Cardiac fibroblast (primary cell): ENCODE data around the gene CLCF1.

Source experiments
- DNase-seq, 2 donors: peaks; one replicate each; pipeline versions ENCODE4 v3.0.0 to v3.0.0-alpha.2; 2010; ENCODE audit warnings: low read depth in 2 of 2
- H3K4me3 ChIP-seq, 2 donors: replicated peaks in 1 of 2; 1 replicate in 1 of 2; 2 replicates in 1 of 2; pipeline ENCODE4 v1.5.1; 2011; ENCODE audit warnings: low read depth in 2 of 2, low read length in 2 of 2, mild to moderate bottlenecking in 2 of 2, moderate library complexity in 1 of 2
- TF ChIP-seq, protein P1 (sequence below): IDR thresholded peaks from one replicate; pipeline ENCODE4 v1.5.1; 2011; ENCODE audit warnings: low read depth, mild to moderate bottlenecking, low read length, inconsistent platforms

CLCF1 gene

DNA sequence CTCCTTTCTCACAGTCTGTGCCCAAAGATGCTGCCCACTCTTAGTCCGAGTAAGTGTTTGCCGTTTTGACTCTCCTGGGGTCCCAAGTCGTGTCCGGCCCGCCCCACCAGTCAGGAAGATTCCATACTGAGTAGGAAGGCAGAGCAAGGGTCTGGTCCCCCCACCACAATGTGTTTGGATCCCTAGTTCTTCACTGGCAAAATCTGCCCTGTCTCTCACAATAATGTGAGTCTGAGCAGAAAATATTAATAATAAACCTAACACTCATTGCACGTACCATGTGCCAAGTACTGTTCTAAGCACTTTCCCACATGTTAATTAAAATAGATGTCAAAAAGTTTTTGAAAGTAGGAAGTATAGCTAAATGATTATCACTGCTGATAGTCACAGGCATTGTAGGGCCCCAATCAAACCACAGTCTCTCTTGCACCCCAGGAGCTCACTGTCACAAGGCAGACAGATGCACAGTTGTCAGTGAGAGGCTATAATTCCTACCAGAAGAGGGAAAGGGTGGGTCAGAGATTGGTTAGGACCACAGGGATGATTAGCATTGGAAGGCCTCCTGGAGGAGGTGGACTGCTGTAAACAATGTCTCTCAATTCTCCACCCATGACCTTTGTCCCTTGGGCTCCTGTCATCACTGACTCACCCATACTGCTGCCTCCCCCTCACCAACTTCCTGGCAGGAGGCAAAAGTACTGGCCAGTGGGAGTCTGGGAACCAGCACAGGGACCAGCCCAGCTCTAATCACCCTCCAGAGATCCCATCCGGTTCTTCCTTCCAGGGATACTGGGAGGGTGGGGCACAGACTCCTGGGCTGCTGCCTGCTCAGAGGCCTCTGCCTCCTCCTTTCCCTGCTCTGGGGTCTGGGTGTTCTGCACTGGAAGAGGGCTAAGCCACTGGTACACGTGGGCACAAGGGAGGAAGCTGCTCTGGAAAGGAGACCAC lies 19.0 kb downstream of the CLCF1 start:
- TF ChIP-seq, protein P1, sequence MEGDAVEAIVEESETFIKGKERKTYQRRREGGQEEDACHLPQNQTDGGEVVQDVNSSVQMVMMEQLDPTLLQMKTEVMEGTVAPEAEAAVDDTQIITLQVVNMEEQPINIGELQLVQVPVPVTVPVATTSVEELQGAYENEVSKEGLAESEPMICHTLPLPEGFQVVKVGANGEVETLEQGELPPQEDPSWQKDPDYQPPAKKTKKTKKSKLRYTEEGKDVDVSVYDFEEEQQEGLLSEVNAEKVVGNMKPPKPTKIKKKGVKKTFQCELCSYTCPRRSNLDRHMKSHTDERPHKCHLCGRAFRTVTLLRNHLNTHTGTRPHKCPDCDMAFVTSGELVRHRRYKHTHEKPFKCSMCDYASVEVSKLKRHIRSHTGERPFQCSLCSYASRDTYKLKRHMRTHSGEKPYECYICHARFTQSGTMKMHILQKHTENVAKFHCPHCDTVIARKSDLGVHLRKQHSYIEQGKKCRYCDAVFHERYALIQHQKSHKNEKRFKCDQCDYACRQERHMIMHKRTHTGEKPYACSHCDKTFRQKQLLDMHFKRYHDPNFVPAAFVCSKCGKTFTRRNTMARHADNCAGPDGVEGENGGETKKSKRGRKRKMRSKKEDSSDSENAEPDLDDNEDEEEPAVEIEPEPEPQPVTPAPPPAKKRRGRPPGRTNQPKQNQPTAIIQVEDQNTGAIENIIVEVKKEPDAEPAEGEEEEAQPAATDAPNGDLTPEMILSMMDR = peak; percentile 22
- H3K4me3 ChIP-seq = peak overlapping the region; percentile 29 to 39
- peak; percentile 96 to 98 for DNase-seq

DNA sequence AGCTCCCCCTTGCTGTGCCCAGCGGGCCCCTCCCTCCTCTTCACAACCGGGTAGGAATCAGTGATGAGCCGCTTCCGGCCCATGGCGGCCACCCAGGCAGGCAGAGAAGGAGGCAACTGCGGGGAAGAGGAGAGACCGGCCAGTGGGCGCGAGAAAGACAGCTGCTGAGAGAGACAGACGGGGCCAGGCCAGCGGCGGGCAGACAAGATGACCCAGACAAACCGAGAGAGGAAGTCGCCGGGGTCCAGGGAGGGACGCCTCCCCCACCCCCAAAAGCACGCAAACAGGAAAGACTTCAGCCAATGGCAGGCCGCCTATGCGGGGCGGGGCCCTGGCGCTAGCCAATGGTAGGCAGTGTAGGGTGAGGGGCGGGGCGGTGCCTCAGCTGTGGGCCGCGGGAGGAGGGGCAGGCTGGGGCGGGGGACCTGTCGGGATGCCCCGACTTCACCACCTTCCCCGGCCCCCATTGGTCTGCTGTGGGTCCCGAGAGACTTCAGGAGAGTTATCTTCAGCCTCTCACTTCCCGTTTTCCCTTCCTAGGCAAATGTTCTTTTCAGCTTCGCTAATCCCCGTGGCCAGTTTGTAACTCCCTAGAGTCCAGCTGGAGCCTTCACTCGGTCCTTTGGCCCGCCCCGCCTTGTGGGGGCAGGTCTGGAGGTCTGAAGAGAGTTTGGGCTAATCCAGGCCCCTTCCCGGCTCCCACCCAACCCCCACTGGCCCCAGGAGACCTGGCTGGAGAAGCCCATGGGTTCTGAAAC lies 19.9 kb downstream of the CLCF1 start, which contains the start of gene POLD4:
Gene POLD4 (minus strand): TSS at position 230 of the 758 bp plus-strand sequence. CDS start 147 bp downstream, at position 83.
- H3K4me3 ChIP-seq = peak within 1 kb of the TSS; percentile 71 to 76
- peak; percentile 98 for DNase-seq
- TF ChIP-seq, protein P1 = no peak

DNA sequence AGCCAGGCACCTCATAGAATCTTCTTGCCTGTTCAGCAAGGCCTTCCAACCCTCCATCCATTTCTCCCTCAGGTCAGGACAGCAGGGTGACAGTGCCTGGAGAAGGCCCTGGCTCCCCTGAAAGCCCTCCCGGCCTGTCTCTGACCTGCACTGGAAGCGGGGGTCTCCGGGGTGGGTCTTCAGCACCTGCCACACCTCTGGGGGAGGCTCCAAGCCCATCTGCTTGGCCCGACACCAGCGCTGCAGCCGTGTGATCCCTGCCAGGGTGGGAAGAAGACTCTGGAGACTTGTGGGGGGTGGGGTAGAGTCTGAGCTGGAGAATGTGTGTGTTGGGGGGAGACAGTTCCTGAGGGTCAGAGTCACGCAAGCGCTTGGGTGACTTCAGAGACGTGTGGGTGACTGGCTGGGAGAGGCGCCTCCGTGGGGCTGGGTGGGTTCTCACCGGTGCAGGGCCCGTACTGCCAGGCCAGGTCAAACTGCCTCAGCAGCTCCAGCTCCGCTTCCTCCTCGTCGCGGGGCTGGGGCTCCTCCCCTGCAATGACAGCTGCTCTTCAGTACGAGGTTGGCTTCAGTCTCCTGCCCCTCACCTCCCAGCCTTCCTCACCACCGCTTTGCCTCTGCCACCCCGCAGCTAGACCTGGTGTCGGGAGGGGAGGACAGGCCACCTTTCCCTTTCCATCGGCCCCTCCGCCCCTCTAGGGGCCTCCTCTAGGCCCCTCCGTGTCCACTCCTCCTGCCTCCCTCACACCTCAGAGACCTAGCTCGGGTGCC lies 20.7 kb downstream of the CLCF1 start:
- peak overlapping the region; percentile 71 to 76 for H3K4me3 ChIP-seq
- TF ChIP-seq, protein P1 = no peak
- DNase-seq = peak in 1 of 2 donors; percentile 41

DNA sequence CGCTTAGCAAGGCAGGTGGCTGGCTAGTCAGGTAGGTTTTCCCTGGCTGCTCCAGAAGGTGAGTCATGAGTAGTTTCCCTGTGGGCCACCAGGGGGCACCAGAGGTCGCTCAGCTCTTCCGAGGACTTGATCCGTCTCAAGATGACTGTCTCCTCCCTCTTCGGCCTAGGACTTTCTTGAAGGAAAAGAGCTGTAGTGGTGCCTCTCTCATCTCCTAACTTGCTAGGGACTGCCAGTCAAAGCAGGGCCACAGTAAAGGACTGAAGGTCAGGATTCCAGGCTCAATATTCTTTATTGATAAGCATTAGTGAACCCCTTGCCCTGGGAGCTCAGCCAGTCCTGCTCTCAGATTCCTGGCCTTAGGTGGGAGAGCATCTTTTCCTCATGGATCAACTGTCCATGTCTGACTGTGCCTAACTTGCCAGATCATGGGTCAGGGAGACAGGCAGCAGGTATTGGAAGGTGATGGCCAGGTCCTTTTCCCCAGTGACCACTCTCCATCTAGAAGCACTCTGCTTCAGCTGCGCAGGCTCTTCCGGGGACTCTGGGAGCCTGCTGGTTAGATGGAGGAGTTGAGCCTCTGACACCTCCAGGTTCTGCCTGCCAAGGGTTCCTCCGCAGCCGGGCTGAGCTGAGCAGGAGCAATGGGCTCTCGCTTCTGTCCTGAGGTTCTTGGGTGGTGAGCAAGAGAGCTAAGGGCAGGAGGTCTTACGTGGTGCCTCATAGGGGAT lies 22.0 kb downstream of the CLCF1 start:
- TF ChIP-seq, protein P1 = peak; percentile 91
- DNase-seq = peak; percentile 87 to 88
- peak overlapping the region in 1 of 2 donors; percentile 26 for H3K4me3 ChIP-seq

DNA sequence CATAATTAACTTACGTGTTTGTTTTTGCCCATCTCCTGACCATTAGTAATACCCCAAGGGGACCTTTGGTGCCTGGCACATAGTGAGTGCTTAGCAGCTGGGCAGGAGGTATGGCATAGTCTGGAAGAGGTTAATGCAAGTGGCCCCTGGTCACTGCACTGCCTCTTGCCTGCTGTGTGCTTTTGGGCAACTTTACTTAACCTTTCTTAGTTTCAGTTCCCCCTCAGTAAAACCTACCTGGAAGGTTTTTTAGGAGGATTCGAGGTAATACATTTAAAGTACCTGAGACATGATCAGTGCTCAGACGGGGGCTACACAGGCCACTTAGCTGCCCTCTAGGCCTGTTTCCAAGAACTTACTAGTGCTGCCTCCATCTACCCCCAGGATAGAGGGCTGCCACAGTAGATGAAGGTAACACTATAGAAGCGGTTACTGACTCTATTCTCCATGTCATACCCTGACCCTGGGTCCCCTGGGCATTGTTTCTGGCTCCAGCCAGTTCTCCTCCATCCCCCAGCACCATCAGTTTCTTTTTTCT lies 23.4 kb downstream of the CLCF1 start:
- no peak overlapping the region for H3K4me3 ChIP-seq
- DNase-seq = no peak
- TF ChIP-seq, protein P1 = no peak

DNA sequence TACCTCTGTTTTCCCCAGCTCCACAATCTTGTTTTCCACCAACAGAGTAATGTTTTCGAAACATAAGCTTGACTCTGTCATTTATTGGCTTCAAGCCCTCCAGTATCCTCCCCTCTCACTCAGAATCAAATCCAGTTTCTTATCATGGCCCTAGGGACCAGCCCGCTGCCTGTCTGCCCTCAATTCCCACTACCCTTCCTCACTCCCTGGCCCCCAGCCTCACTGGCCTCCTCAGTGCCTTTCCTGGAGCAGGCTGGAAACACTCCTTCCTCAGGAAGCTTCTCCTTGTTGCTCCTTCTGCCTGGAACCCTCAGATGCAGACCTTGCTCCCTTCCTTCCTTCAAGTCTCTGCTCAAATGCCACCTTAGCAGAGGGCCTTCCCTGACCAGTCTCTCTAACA lies 23.9 kb downstream of the CLCF1 start:
- H3K4me3 ChIP-seq = no peak overlapping the region
- TF ChIP-seq, protein P1 = no peak
- DNase-seq = no peak
